ENCODE results near the gene CFP.
A peak's percentile ranks its signal among the peaks of the same experiment; 100 is the strongest.
"Not testable (repeated sequence)": the region's sequence is repeated elsewhere in the genome, so short reads cannot be mapped to it uniquely, and the experiment has no call there.

CFP gene

GRCh38 chrX:47629419-47630200, at the start of gene CFP:
Gene CFP (minus strand): TSS chrX:47629930. CDS start chrX:47629844, 86 bp downstream.
- H3K9ac ChIP-seq (ENCODE audit: low read length) = no peak within 1 kb of the TSS
- H3K27ac ChIP-seq (ENCODE audit: low read depth, low read length) = no peak within 1 kb of the TSS
- no peaks in the 10 kb centered on the region for H3K4me1 ChIP-seq (ENCODE audit: insufficient read depth, low read length)

DNA sequence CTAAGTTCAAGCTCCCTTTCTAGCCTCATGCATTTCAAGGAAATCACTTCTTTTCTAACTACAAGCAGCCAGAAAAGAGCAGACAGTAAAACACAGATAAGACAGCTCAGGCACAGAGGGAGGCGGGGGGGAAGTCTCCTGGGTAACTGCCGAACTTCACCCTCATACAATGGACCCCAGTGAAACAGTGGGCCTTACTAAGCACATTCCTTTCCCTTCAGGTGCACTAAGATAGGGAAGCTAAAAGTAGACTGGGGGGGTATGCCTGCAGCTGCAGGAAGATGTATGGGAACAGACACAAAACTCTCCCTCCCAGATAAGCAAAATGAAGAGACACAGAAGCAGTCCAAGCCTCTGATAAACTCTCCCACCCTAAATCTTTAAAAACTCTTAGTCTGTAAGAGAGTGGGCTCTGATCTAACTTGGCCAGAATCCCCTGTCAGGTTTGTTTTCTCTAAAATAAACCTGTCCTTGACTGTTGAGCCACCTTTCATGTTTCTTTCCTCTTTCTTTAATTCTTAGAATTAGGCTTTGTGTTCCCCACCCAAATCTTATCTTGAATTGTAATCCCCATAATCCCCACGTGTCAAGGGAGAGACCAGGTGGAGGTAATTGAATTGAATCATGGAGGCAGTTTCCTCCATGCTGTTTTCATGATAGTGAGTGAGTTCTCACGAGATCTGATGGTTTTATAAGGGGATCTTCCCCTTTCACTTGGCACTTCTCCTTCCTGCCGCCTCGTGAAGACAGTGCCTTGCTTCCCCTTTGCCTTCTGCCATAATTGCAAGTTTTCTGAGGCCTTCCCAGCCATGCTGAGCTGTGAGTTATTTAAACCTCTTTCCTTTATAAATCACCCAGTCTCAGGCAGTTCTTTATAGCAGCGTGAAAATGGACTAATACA, 46.5 kb upstream of the CFP start:
- not testable (repeated sequence) for H3K27me3 ChIP-seq (ENCODE audit: control insufficient read depth in 1 of 2, insufficient read depth in 2 of 2, low read length in 2 of 2); H3K36me3 ChIP-seq (ENCODE audit: insufficient read depth, low read length); H3K27ac ChIP-seq (ENCODE audit: low read depth, low read length); H3K9me3 ChIP-seq (ENCODE audit: low read length); H3K4me3 ChIP-seq (ENCODE audit: low read depth in 1 of 2, low read length in 2 of 2); H3K9ac ChIP-seq (ENCODE audit: low read length); H3K4me1 ChIP-seq (ENCODE audit: insufficient read depth, low read length)

More at GRCh38 chrX:47629419-47630200, at the start of gene CFP:
- no peaks in the 10 kb centered on the region for H3K9me3 ChIP-seq (ENCODE audit: low read length)
- peaks cover 0 to 5% of the 10 kb centered on the region in 2 donors for H3K27me3 ChIP-seq (ENCODE audit: control insufficient read depth in 1 of 2, insufficient read depth in 2 of 2, low read length in 2 of 2)
- H3K36me3 ChIP-seq (ENCODE audit: insufficient read depth, low read length) = no peaks in the 10 kb centered on the region
- no peak within 1 kb of the TSS for H3K4me3 ChIP-seq (ENCODE audit: low read depth in 1 of 2, low read length in 2 of 2)

DNA sequence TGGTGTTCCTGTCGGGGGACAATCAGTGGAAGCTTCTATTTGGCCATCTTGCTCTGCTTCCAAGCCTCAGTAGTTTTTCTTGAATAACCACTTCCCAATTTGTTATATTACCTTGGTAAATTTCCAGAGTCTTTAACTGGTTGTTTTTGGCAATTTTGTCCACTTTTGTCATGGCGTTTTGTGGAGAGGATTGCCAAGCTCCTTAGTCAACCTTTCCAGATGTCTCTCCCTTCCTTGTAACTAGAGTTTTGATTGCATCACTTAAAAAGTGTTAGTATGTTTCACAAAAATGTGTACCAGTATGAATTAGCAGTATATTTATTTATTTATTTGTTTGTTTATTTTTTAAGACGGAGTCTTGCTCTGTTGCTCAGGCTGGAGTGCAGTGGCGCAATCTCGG, 45.0 kb upstream of the CFP start:
- Histone ChIP-seq H3K36me3 (ENCODE audit: insufficient read depth, low read length) (no peaks in the 10 kb centered on the region), H3K4me1 (ENCODE audit: insufficient read depth, low read length) (no peaks in the 10 kb centered on the region), H3K4me3 (ENCODE audit: low read depth in 1 of 2, low read length in 2 of 2) (no peak overlapping the region), H3K9ac (ENCODE audit: low read length) (no peak overlapping the region), H3K27me3 (ENCODE audit: control insufficient read depth in 1 of 2, insufficient read depth in 2 of 2, low read length in 2 of 2) (no peaks in the 10 kb centered on the region), H3K27ac (ENCODE audit: low read depth, low read length) (no peak overlapping the region), H3K9me3 (ENCODE audit: low read length) (no peaks in the 10 kb centered on the region)

GRCh38 chrX:47665797-47666196, 36.1 kb upstream of the CFP start:
- not testable (repeated sequence) for H3K9ac ChIP-seq (ENCODE audit: low read length); H3K36me3 ChIP-seq (ENCODE audit: insufficient read depth, low read length)

GRCh38 chrX:47664737-47665136, 35.0 kb upstream of the CFP start:
- no peaks in the 10 kb centered on the region for H3K36me3 ChIP-seq (ENCODE audit: insufficient read depth, low read length)
- H3K4me3 ChIP-seq (ENCODE audit: low read depth in 1 of 2, low read length in 2 of 2) = no peak overlapping the region
- no peak overlapping the region for H3K27ac ChIP-seq (ENCODE audit: low read depth, low read length)
- no peaks in the 10 kb centered on the region for H3K4me1 ChIP-seq (ENCODE audit: insufficient read depth, low read length)
- H3K27me3 ChIP-seq (ENCODE audit: control insufficient read depth in 1 of 2, insufficient read depth in 2 of 2, low read length in 2 of 2) = no peaks in the 10 kb centered on the region
- H3K9me3 ChIP-seq (ENCODE audit: low read length) = no peaks in the 10 kb centered on the region
- H3K9ac ChIP-seq (ENCODE audit: low read length) = no peak overlapping the region

More at GRCh38 chrX:47665797-47666196, 36.1 kb upstream of the CFP start:
- H3K27me3 ChIP-seq (ENCODE audit: control insufficient read depth in 1 of 2, insufficient read depth in 2 of 2, low read length in 2 of 2); H3K4me3 ChIP-seq (ENCODE audit: low read depth in 1 of 2, low read length in 2 of 2); H3K4me1 ChIP-seq (ENCODE audit: insufficient read depth, low read length); H3K27ac ChIP-seq (ENCODE audit: low read depth, low read length); H3K9me3 ChIP-seq (ENCODE audit: low read length): not testable (repeated sequence)

GRCh38 chrX:47662144-47662657, 32.5 kb upstream of the CFP start:
- no peaks in the 10 kb centered on the region for H3K9me3 ChIP-seq (ENCODE audit: low read length)

GRCh38 chrX:47661539-47661938, 31.8 kb upstream of the CFP start:
- Histone ChIP-seq H3K27ac (ENCODE audit: low read depth, low read length) (no peak overlapping the region), H3K27me3 (ENCODE audit: control insufficient read depth in 1 of 2, insufficient read depth in 2 of 2, low read length in 2 of 2) (peaks cover 0 to 4% of the 10 kb centered on the region in 2 donors), H3K36me3 (ENCODE audit: insufficient read depth, low read length) (peaks cover 10% of the 10 kb centered on the region), H3K4me3 (ENCODE audit: low read depth in 1 of 2, low read length in 2 of 2) (no peak overlapping the region), H3K9me3 (ENCODE audit: low read length) (no peaks in the 10 kb centered on the region), H3K4me1 (ENCODE audit: insufficient read depth, low read length) (peaks cover 3% of the 10 kb centered on the region), H3K9ac (ENCODE audit: low read length) (no peak overlapping the region)

More at GRCh38 chrX:47662144-47662657, 32.5 kb upstream of the CFP start:
- Histone ChIP-seq H3K4me3 (ENCODE audit: low read depth in 1 of 2, low read length in 2 of 2) (no peak overlapping the region), H3K4me1 (ENCODE audit: insufficient read depth, low read length) (peaks cover 3% of the 10 kb centered on the region), H3K27me3 (ENCODE audit: control insufficient read depth in 1 of 2, insufficient read depth in 2 of 2, low read length in 2 of 2) (peaks cover 0 to 4% of the 10 kb centered on the region in 2 donors), H3K9ac (ENCODE audit: low read length) (no peak overlapping the region), H3K36me3 (ENCODE audit: insufficient read depth, low read length) (peaks cover 4% of the 10 kb centered on the region), H3K27ac (ENCODE audit: low read depth, low read length) (no peak overlapping the region)

DNA sequence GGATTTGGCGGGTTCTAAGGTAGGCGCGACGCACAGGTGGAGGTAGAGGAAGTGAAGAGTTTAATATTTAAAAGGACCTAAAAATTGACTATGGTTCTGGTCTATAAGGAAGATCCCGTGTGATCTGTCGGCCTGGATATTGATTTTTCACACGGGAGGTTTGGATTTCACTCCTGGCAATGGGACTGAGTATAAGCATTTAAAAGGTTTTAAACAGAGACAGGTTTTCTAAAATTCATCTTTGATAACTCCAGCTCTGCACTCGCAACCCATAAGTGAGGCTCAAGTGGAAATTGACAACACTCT, 29.6 kb upstream of the CFP start:
- peaks cover 3% of the 10 kb centered on the region for H3K4me1 ChIP-seq (ENCODE audit: insufficient read depth, low read length)
- H3K9ac ChIP-seq (ENCODE audit: low read length) = peak overlapping the region; percentile 32
- peak overlapping the region in 1 of 2 donors; percentile 60 for H3K4me3 ChIP-seq (ENCODE audit: low read depth in 1 of 2, low read length in 2 of 2)
- peaks cover 20% of the 10 kb centered on the region for H3K36me3 ChIP-seq (ENCODE audit: insufficient read depth, low read length)
- no peaks in the 10 kb centered on the region for H3K9me3 ChIP-seq (ENCODE audit: low read length)
- H3K27me3 ChIP-seq (ENCODE audit: control insufficient read depth in 1 of 2, insufficient read depth in 2 of 2, low read length in 2 of 2) = peaks cover 0 to 4% of the 10 kb centered on the region in 2 donors
- H3K27ac ChIP-seq (ENCODE audit: low read depth, low read length) = peak overlapping the region; percentile 73

DNA sequence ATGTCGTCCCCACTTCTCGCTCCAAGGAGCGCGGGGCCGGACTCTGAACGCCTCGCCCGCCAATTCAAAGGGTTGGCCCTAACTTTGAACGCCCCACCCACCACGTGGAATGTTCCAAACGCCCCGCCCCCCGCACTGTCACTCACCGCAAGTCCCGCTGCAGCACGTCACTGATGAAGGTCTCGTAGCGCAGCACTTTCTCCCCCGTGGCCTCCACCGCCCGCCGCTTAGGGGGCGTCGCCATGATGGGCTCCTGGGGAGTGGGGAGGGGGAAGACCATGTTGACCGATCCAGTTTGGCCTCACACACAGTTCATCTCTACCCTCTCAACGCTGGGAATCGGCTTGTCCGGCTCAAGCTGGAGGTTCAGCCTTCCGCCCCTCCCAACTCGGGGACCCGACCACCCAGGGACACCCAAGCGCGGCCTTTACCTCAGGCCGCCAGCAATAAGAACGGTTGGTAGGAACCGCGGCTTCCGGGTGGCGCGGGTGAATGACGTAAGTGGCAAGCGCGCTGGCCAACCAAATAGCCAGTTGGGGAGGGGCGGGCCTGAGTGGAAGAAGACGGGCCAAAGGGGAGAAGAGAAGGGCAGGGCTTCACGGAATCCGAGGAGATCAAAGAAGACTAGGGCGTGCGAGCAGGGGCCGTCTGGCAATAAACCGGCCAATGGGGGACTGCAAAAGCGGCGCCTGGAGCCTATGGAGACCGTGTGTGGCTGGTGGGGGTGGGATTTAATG, 29.1 kb upstream of the CFP start, which contains the start of gene UXT:
TSS of gene UXT (minus strand) at position 497 of the 737 bp plus-strand sequence. CDS start at position 244, 253 bp downstream.
- H3K27me3 ChIP-seq (ENCODE audit: control insufficient read depth in 1 of 2, insufficient read depth in 2 of 2, low read length in 2 of 2) = peaks cover 0 to 4% of the 10 kb centered on the region in 2 donors
- peak within 1 kb of the TSS; percentile 41 for H3K9ac ChIP-seq (ENCODE audit: low read length)
- H3K27ac ChIP-seq (ENCODE audit: low read depth, low read length) = peak within 1 kb of the TSS; percentile 73

GRCh38 chrX:47658301-47658683, 28.6 kb upstream of the CFP start:
- H3K9me3 ChIP-seq (ENCODE audit: low read length) = no peaks in the 10 kb centered on the region
- H3K4me1 ChIP-seq (ENCODE audit: insufficient read depth, low read length) = peaks cover 3% of the 10 kb centered on the region
- H3K36me3 ChIP-seq (ENCODE audit: insufficient read depth, low read length) = peaks cover 24% of the 10 kb centered on the region
- peaks cover 0 to 4% of the 10 kb centered on the region in 2 donors for H3K27me3 ChIP-seq (ENCODE audit: control insufficient read depth in 1 of 2, insufficient read depth in 2 of 2, low read length in 2 of 2)
- H3K4me3 ChIP-seq (ENCODE audit: low read depth in 1 of 2, low read length in 2 of 2) = peak overlapping the region; percentile 42 to 60
- peak overlapping the region; percentile 24 for H3K27ac ChIP-seq (ENCODE audit: low read depth, low read length)
- H3K9ac ChIP-seq (ENCODE audit: low read length) = peak overlapping the region; percentile 41

More for the DNA sequence above, 29.1 kb upstream of the CFP start, which contains the start of gene UXT:
- peaks cover 3% of the 10 kb centered on the region for H3K4me1 ChIP-seq (ENCODE audit: insufficient read depth, low read length)
- peak within 1 kb of the TSS; percentile 42 to 60 for H3K4me3 ChIP-seq (ENCODE audit: low read depth in 1 of 2, low read length in 2 of 2)
- no peaks in the 10 kb centered on the region for H3K9me3 ChIP-seq (ENCODE audit: low read length)
- H3K36me3 ChIP-seq (ENCODE audit: insufficient read depth, low read length) = peaks cover 22% of the 10 kb centered on the region

All from muscle layer of colon (tissue), 2 donors.